ENCODE results near the gene COL23A1.

- TF ChIP-seq, protein P1, sequence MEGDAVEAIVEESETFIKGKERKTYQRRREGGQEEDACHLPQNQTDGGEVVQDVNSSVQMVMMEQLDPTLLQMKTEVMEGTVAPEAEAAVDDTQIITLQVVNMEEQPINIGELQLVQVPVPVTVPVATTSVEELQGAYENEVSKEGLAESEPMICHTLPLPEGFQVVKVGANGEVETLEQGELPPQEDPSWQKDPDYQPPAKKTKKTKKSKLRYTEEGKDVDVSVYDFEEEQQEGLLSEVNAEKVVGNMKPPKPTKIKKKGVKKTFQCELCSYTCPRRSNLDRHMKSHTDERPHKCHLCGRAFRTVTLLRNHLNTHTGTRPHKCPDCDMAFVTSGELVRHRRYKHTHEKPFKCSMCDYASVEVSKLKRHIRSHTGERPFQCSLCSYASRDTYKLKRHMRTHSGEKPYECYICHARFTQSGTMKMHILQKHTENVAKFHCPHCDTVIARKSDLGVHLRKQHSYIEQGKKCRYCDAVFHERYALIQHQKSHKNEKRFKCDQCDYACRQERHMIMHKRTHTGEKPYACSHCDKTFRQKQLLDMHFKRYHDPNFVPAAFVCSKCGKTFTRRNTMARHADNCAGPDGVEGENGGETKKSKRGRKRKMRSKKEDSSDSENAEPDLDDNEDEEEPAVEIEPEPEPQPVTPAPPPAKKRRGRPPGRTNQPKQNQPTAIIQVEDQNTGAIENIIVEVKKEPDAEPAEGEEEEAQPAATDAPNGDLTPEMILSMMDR (IDR thresholded peaks at IDR 0.05; ENCODE audit: control extremely low read depth in 1 of 3, insufficient read depth in 1 of 3, low read depth in 1 of 3, low read length in 3 of 3) = no peak
- TF ChIP-seq CREB1 (IDR thresholded peaks at IDR 0.05) = no peak
- no peak for TF ChIP-seq SP4 (IDR thresholded peaks at IDR 0.05; ENCODE audit: low read length)
- no peak for TF ChIP-seq JUN (IDR thresholded peaks at IDR 0.05; ENCODE audit: low read depth, low read length)
- no peak for TF ChIP-seq RBBP5 (IDR thresholded peaks at IDR 0.05; ENCODE audit: borderline replicate concordance, low read depth, low read length)
Observed at GRCh38 chr5:178449163-178450070, 140.8 kb downstream of the COL23A1 start.

All from H1 (cell line).